ENCODE results near the gene SPTB. TPM values are rescaled to one million over a fixed set of nuclear protein-coding genes. Genes with fewer than 3 reads are reported as not detected.

Gene SPTB
- total RNA-seq, 2 donors from 2014 or later, result 0.34 to 0.42 TPM

- intact Hi-C loops (cut with DNase I, micrococcal nuclease), result loop anchor here in 1 of 2 donors (5.0 kb wide), 1 partner anchor 92 kb away; no protein-coding TSS in a partner anchor
- DNase-seq, result no peak
- no peak for ATAC-seq
These were observed 115.7 kb downstream of the SPTB start for GRCh38 chr14:64763801-64764621.

GRCh38 chr14:64763085-64763782 lies 116.5 kb downstream of the SPTB start:
- DNase-seq (no peak), ATAC-seq (no peak)
- intact Hi-C loops (cut with DNase I, micrococcal nuclease), result loop anchor here in 1 of 2 donors (5.0 kb wide), 1 partner anchor 91 kb away; no protein-coding TSS in a partner anchor

- ATAC-seq, result peak; percentile 66
- intact Hi-C loops (cut with DNase I, micrococcal nuclease), result loop anchor here in 1 of 2 donors (5.0 kb wide), 1 partner anchor 90 kb away; no protein-coding TSS in a partner anchor
These were observed 117.4 kb downstream of the SPTB start for GRCh38 chr14:64762044-64763034.

GRCh38 chr14:64761441-64762043 lies 118.2 kb downstream of the SPTB start:
- ATAC-seq (peak; percentile 1), DNase-seq (no peak)
- intact Hi-C loops (cut with DNase I, micrococcal nuclease), result loop anchor here in 1 of 2 donors (5.0 kb wide), 1 partner anchor 89 kb away; no protein-coding TSS in a partner anchor

More at GRCh38 chr14:64762044-64763034, 117.4 kb downstream of the SPTB start:
- peak; percentile 86 to 88 for DNase-seq

GRCh38 chr14:64760916-64761315 lies 118.8 kb downstream of the SPTB start:
- ATAC-seq, result no peak
- no peak for DNase-seq
- intact Hi-C loops (cut with DNase I, micrococcal nuclease), result loop anchor here in 1 of 2 donors (5.0 kb wide), 1 partner anchor 89 kb away; no protein-coding TSS in a partner anchor

- ATAC-seq (no peak), DNase-seq (peak in 1 of 2 donors; percentile 78)
- intact Hi-C loops (cut with DNase I, micrococcal nuclease), result loop anchor here in 1 of 2 donors (5.0 kb wide), 1 partner anchor 88 kb away; no protein-coding TSS in a partner anchor
These were observed 119.5 kb downstream of the SPTB start for GRCh38 chr14:64760146-64760755.

- no peak for ATAC-seq
- DNase-seq, result no peak
- intact Hi-C loops (cut with DNase I, micrococcal nuclease), result loop anchor here in 1 of 2 donors (10.0 kb wide), 1 partner anchor 85 kb away; no protein-coding TSS in a partner anchor
These were observed 120.2 kb downstream of the SPTB start for GRCh38 chr14:64759555-64759938.

- ATAC-seq, result no peak
- intact Hi-C loops (cut with DNase I, micrococcal nuclease), result loop anchor here in 1 of 2 donors (10.0 kb wide), 1 partner anchor 84 kb away; no protein-coding TSS in a partner anchor
- DNase-seq, result no peak
These were observed 120.8 kb downstream of the SPTB start for GRCh38 chr14:64758691-64759554.

- ATAC-seq, result peak; percentile 33
These were observed 121.6 kb downstream of the SPTB start for GRCh38 chr14:64758025-64758521.

GRCh38 chr14:64757601-64758000 lies 122.1 kb downstream of the SPTB start:
- intact Hi-C loops (cut with DNase I, micrococcal nuclease), result loop anchor here in 1 of 2 donors (10.0 kb wide), 1 partner anchor 83 kb away; no protein-coding TSS in a partner anchor
- ATAC-seq, result no peak
- DNase-seq, result no peak

More at GRCh38 chr14:64758025-64758521, 121.6 kb downstream of the SPTB start:
- intact Hi-C loops (cut with DNase I, micrococcal nuclease), result loop anchor here in 1 of 2 donors (10.0 kb wide), 1 partner anchor 83 kb away; no protein-coding TSS in a partner anchor
- peak in 1 of 2 donors; percentile 51 for DNase-seq

- ATAC-seq (no peak), DNase-seq (no peak)
- intact Hi-C loops (cut with DNase I, micrococcal nuclease), result loop anchor here in 1 of 2 donors (10.0 kb wide), 1 partner anchor 82 kb away; no protein-coding TSS in a partner anchor
These were observed 123.0 kb downstream of the SPTB start for GRCh38 chr14:64756712-64757111.

GRCh38 chr14:64755781-64756221 lies 123.9 kb downstream of the SPTB start:
- intact Hi-C loops (cut with DNase I, micrococcal nuclease), result loop anchor here in 1 of 2 donors (10.0 kb wide), 1 partner anchor 81 kb away; no protein-coding TSS in a partner anchor
- ATAC-seq (peak; percentile 77), DNase-seq (peak; percentile 70 to 91)

GRCh38 chr14:64754685-64755084 lies 125.0 kb downstream of the SPTB start:
- DNase-seq, result no peak
- intact Hi-C loops (cut with DNase I, micrococcal nuclease), result loop anchor here in 1 of 2 donors (10.0 kb wide), 1 partner anchor 80 kb away; no protein-coding TSS in a partner anchor
- no peak for ATAC-seq

- no peak for ATAC-seq
- no peak for DNase-seq
- intact Hi-C loops (cut with DNase I, micrococcal nuclease), result loop anchor here in 1 of 2 donors (10.0 kb wide), 1 partner anchor 79 kb away; no protein-coding TSS in a partner anchor
These were observed 125.7 kb downstream of the SPTB start for GRCh38 chr14:64753999-64754398.

- DNase-seq (no peak), ATAC-seq (no peak)
- intact Hi-C loops (cut with DNase I, micrococcal nuclease), result loop anchor here in 1 of 2 donors (10.0 kb wide), 1 partner anchor 79 kb away; no protein-coding TSS in a partner anchor
These were observed 126.3 kb downstream of the SPTB start for GRCh38 chr14:64753374-64753773.

Measured in left colon (tissue), 2 donors.